Keratinocyte (primary cell): ENCODE data around the gene KCND2.

Experiments used
- EZH2 ChIP-seq: IDR thresholded peaks from one replicate; pipeline ENCODE4 v1.6.1; 2012; ENCODE audit warnings: inconsistent platforms, mild to moderate bottlenecking, low read length, moderate library complexity
- TF ChIP-seq, protein P1 (sequence below), 3 experiments: IDR thresholded peaks in 1 of 3; conservative IDR thresholded peaks in 1 of 3; optimal IDR thresholded peaks in 1 of 3; 2 replicates in 2 of 3; 3 replicates in 1 of 3; pipeline versions ENCODE3 to v1.5.1; 2011; ENCODE audit warnings: low read length in 3 of 3, mild to moderate bottlenecking in 3 of 3, moderate library complexity in 2 of 3, control low read depth in 1 of 3, inconsistent platforms in 1 of 3; ENCODE audit not compliant: insufficient read depth in 2 of 3; ENCODE audit errors: extremely low read depth in 1 of 3

GRCh38 chr7:120442838-120443237 lies 169.9 kb downstream of the KCND2 start:
- TF ChIP-seq, protein P1, sequence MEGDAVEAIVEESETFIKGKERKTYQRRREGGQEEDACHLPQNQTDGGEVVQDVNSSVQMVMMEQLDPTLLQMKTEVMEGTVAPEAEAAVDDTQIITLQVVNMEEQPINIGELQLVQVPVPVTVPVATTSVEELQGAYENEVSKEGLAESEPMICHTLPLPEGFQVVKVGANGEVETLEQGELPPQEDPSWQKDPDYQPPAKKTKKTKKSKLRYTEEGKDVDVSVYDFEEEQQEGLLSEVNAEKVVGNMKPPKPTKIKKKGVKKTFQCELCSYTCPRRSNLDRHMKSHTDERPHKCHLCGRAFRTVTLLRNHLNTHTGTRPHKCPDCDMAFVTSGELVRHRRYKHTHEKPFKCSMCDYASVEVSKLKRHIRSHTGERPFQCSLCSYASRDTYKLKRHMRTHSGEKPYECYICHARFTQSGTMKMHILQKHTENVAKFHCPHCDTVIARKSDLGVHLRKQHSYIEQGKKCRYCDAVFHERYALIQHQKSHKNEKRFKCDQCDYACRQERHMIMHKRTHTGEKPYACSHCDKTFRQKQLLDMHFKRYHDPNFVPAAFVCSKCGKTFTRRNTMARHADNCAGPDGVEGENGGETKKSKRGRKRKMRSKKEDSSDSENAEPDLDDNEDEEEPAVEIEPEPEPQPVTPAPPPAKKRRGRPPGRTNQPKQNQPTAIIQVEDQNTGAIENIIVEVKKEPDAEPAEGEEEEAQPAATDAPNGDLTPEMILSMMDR (optimal IDR thresholded peaks at IDR 0.05 in 1 of 3, IDR thresholded peaks at IDR 0.05 in 1 of 3, conservative IDR thresholded peaks at IDR 0.05 in 1 of 3; ENCODE audit: extremely low read depth in 1 of 3, insufficient read depth in 2 of 3, low read length in 3 of 3): no peak
- no peak for TF ChIP-seq EZH2
